HepG2 (cell line): ENCODE results near the gene DDRGK1. TPM values are rescaled to one million over a fixed set of nuclear protein-coding genes. Genes with fewer than 3 reads are reported as not detected.

ENCODE experiments used
- ARHGAP35 ChIP-seq: sonication (generic); formaldehyde crosslinking; IDR thresholded peaks from 2 replicates; pipeline ENCODE4 v1.9.0; 2022; ENCODE audit warnings: mild to moderate bottlenecking, inconsistent platforms, moderate library complexity, missing genetic modification reagents, borderline replicate concordance
- CHD2 ChIP-seq: IDR thresholded peaks from 2 replicates; pipeline ENCODE4 v1.6.1; 2011; ENCODE audit warnings: low read depth, low read length, improper control_type of control experiment
- ELF4 ChIP-seq: sonication (generic); formaldehyde crosslinking; IDR thresholded peaks from 2 replicates; pipeline ENCODE4 v1.5.0; 2020; ENCODE audit warnings: missing genetic modification reagents, mild to moderate bottlenecking, moderate library complexity, borderline replicate concordance
- HCFC1 ChIP-seq: fragments of 150-350 bp; IDR thresholded peaks from 2 replicates; pipeline ENCODE4 v1.6.1; 2014; ENCODE audit warnings: low read depth, low read length
- HNRNPH1 ChIP-seq: fragments of 200-400 bp; formaldehyde crosslinking; optimal IDR thresholded peaks from 2 replicates; pipeline ENCODE3; 2017; ENCODE audit warnings: mild to moderate bottlenecking, low read depth, low read length
- HNRNPUL1 ChIP-seq: fragments of 200-400 bp; formaldehyde crosslinking; IDR thresholded peaks from 2 replicates; pipeline ENCODE4 v1.6.1; 2017; ENCODE audit warnings: low read depth, mild to moderate bottlenecking, low read length, moderate library complexity
- HOXA9 ChIP-seq: sonication (generic); formaldehyde crosslinking; IDR thresholded peaks from 2 replicates; pipeline ENCODE4 v1.8.1; 2022; ENCODE audit warnings: missing genetic modification reagents, mild to moderate bottlenecking, moderate library complexity, borderline replicate concordance
- IKZF1 ChIP-seq: fragments of 450-650 bp; IDR thresholded peaks from 2 replicates; pipeline ENCODE4 v1.7.1; 2016
- IRX3 ChIP-seq: sonication (generic); formaldehyde crosslinking; IDR thresholded peaks from 2 replicates; pipeline ENCODE4 v1.8.1; 2023; ENCODE audit warnings: mild to moderate bottlenecking, low read depth, missing genetic modification reagents, borderline replicate concordance
- KDM3A ChIP-seq: IDR thresholded peaks from 2 replicates; pipeline ENCODE4 v1.6.1; 2018; ENCODE audit warnings: low read depth, missing compliant biosample characterization
- MAX ChIP-seq: IDR thresholded peaks from 2 replicates; pipeline ENCODE4 v1.6.1; 2012; ENCODE audit warnings: inconsistent platforms
- MIXL1 ChIP-seq: IDR thresholded peaks from 2 replicates; pipeline ENCODE4 v1.6.1; 2016
- PHF20 ChIP-seq: sonication (generic); formaldehyde crosslinking; IDR thresholded peaks from 2 replicates; pipeline ENCODE4 v1.5.0; 2020; ENCODE audit warnings: mild to moderate bottlenecking, missing genetic modification reagents
- RFX3 ChIP-seq: IDR thresholded peaks from 2 replicates; pipeline ENCODE4 v1.6.1; 2016; ENCODE audit warnings: missing biosample characterization, missing genetic modification reagents
- SIN3A ChIP-seq: IDR thresholded peaks from 2 replicates; pipeline ENCODE4 v1.6.1; 2011; ENCODE audit warnings: low read depth, mild to moderate bottlenecking, control low read depth, low read length, borderline replicate concordance
- SMC3 ChIP-seq: IDR thresholded peaks from 2 replicates; pipeline ENCODE4 v1.6.1; 2011; ENCODE audit warnings: low read length, improper control_type of control experiment
- SSRP1 ChIP-seq: IDR thresholded peaks from 2 replicates; pipeline ENCODE4 v1.6.1; 2016; ENCODE audit warnings: control low read depth
- SUZ12 ChIP-seq: fragments of 150-350 bp; IDR thresholded peaks from 2 replicates; pipeline ENCODE4 v1.6.1; 2014; ENCODE audit warnings: low read depth, low read length
- TCF12 ChIP-seq, 2 experiments: fragments of 450-650 bp in 1 of 2; sonication (generic) in 1 of 2; formaldehyde crosslinking in 1 of 2; IDR thresholded peaks; 2 replicates each; pipeline versions ENCODE4 v1.6.1 to v1.8.0; 2017 to 2022; ENCODE audit warnings: antibody characterized with exemption in 1 of 2, mild to moderate bottlenecking in 1 of 2, missing genetic modification reagents in 1 of 2, moderate library complexity in 1 of 2
- ZBTB37 ChIP-seq: sonication (generic); formaldehyde crosslinking; IDR thresholded peaks from 2 replicates; pipeline ENCODE4 v1.4.0; 2020; ENCODE audit warnings: mild to moderate bottlenecking, missing genetic modification reagents
- ZEB1 ChIP-seq: IDR thresholded peaks from 2 replicates; pipeline ENCODE4 v1.6.1; 2012; ENCODE audit warnings: mild to moderate bottlenecking, low read depth, inconsistent platforms; ENCODE audit not compliant: insufficient replicate concordance
- ZFP62 ChIP-seq: sonication (generic); formaldehyde crosslinking; IDR thresholded peaks from 2 replicates; pipeline ENCODE4 v1.4.0; 2020; ENCODE audit warnings: missing genetic modification reagents
- ZKSCAN8 ChIP-seq: IDR thresholded peaks from 2 replicates; pipeline ENCODE4 v1.6.1; 2016; ENCODE audit warnings: borderline replicate concordance, missing genetic modification reagents, missing compliant biosample characterization
- ZNF235 ChIP-seq: sonication (generic); formaldehyde crosslinking; IDR thresholded peaks from 2 replicates; pipeline ENCODE4 v1.8.1; 2023; ENCODE audit warnings: mild to moderate bottlenecking, missing genetic modification reagents, borderline replicate concordance
- ZNF253 ChIP-seq: sonication (generic); formaldehyde crosslinking; IDR thresholded peaks from 2 replicates; pipeline ENCODE4 v1.8.0; 2022; ENCODE audit warnings: mild to moderate bottlenecking, missing genetic modification reagents, borderline replicate concordance
- ZNF432 ChIP-seq: sonication (generic); formaldehyde crosslinking; IDR thresholded peaks from 2 replicates; pipeline ENCODE4 v1.5.0; 2020; ENCODE audit warnings: missing genetic modification reagents, mild to moderate bottlenecking, borderline replicate concordance
- ZNF451 ChIP-seq: sonication (generic); formaldehyde crosslinking; IDR thresholded peaks from 2 replicates; pipeline ENCODE4 v1.5.0; 2020; ENCODE audit warnings: mild to moderate bottlenecking, missing genetic modification reagents
- ZNF484 ChIP-seq: sonication (generic); formaldehyde crosslinking; IDR thresholded peaks from 2 replicates; pipeline ENCODE4 v1.5.1; 2020; ENCODE audit warnings: mild to moderate bottlenecking, low read depth, missing genetic modification reagents, borderline replicate concordance
- ZNF580 ChIP-seq: IDR thresholded peaks from 2 replicates; pipeline ENCODE4 v1.6.1; 2016; ENCODE audit warnings: low read depth, borderline replicate concordance
- ZNF614 ChIP-seq: IDR thresholded peaks from 2 replicates; pipeline ENCODE4 v1.6.1; 2018; ENCODE audit warnings: missing biosample characterization, missing genetic modification reagents, inconsistent platforms, borderline replicate concordance
- ZNF713 ChIP-seq: sonication (generic); formaldehyde crosslinking; IDR thresholded peaks from 2 replicates; pipeline ENCODE4 v1.4.0; 2020; ENCODE audit warnings: mild to moderate bottlenecking, missing genetic modification reagents
- polyA plus RNA-seq, 8 experiments: library from polyadenylated mRNA; depleted of rRNA in 3 of 8; stranded (reverse) in 7 of 8; unstranded in 1 of 8; fragments of >200 nt; fragmentation: Illumina TruSeq in 4 of 8; extraction: Trizol in 4 of 8; gene quantifications; 2 replicates each; pipeline versions ENCODE4 v1.2.1 to v1.2.3, GENCODE V29; 2011 to 2016; ENCODE audit warnings: low read depth in 4 of 8, missing spikeins in 1 of 8, mixed read lengths in 1 of 8; ENCODE audit not compliant: insufficient read depth in 1 of 8
- total RNA-seq, 5 experiments: library from RNA; depleted of rRNA; stranded (reverse); fragments of >200 nt; fragmentation: Illumina TruSeq; extraction: Trizol; gene quantifications; 2 replicates each; pipeline ENCODE4 v1.2.3, GENCODE V29; 2016; ENCODE audit warnings: low read depth in 1 of 5

The DDRGK1 gene
- total and polyA plus RNA-seq, 2 of the 13 experiments (the other 11 are each of a cell fraction or from before 2014, with no cell fraction given) = 96.7 to 149 TPM

- TF ChIP-seq HOXA9 (CRISPR knock-in tag) = no peak
- no peak; the same call in 1 of the 2 replicates for TF ChIP-seq RFX3
- TF ChIP-seq KDM3A (CRISPR knock-in tag) = no peak; the same call in none of the 2 replicates
- peak; percentile 62; the same call in 1 of the 2 replicates for TF ChIP-seq MAX
- no peak for TF ChIP-seq SMC3
- peak; percentile 82 for TF ChIP-seq ZEB1
- no peak for TF ChIP-seq ELF4
- TF ChIP-seq ARHGAP35 (CRISPR knock-in tag) = peak; percentile 81; the same call in 1 of the 2 replicates
- TF ChIP-seq TCF12 (IDR thresholded peaks at IDR 0.05) = no peak
- TF ChIP-seq TCF12 (CRISPR knock-in tag; IDR thresholded peaks at IDR 0.05) = no peak; the same call in none of the 2 replicates
- TF ChIP-seq MIXL1 (CRISPR knock-in tag) = peak; percentile 31; the same call in 1 of the 2 replicates
- TF ChIP-seq ZNF432 (CRISPR knock-in tag) = no peak; the same call in 1 of the 2 replicates
- TF ChIP-seq IRX3 = peak; percentile 88
- no peak; the same call in 1 of the 2 replicates for TF ChIP-seq ZNF253
- TF ChIP-seq ZNF614 (CRISPR knock-in tag) = peak; percentile 90
- no peak for TF ChIP-seq ZNF713 (CRISPR knock-in tag)
- TF ChIP-seq SIN3A = peak; percentile 72; the same call in 1 of the 2 replicates
- TF ChIP-seq HNRNPUL1 = no peak
- TF ChIP-seq SSRP1 = peak; percentile 70; the same call in 1 of the 2 replicates
- TF ChIP-seq ZNF484 = 0 out of 2 replicates have a peak, but pooled peaks have one; percentile 72
- TF ChIP-seq CHD2 = no peak
- TF ChIP-seq ZFP62 (CRISPR knock-in tag) = peak; percentile 90
- TF ChIP-seq ZKSCAN8 = peak; percentile 68; the same call in 1 of the 2 replicates
- peak; percentile 63 for TF ChIP-seq ZNF580 (CRISPR knock-in tag)
- TF ChIP-seq PHF20 (CRISPR knock-in tag) = peak; percentile 88
- TF ChIP-seq ZBTB37 (CRISPR knock-in tag) = 0 out of 2 replicates have a peak, but pooled peaks have one; percentile 35
- TF ChIP-seq ZNF235 (CRISPR knock-in tag) = peak; percentile 66; the same call in 1 of the 2 replicates
- TF ChIP-seq SUZ12 = 0 out of 2 replicates have a peak, but pooled peaks have one; percentile 1
- TF ChIP-seq HNRNPH1 = no peak
- peak; percentile 33; the same call in 1 of the 2 replicates for TF ChIP-seq HCFC1
- TF ChIP-seq IKZF1 = no peak
- peak; percentile 94 for TF ChIP-seq ZNF451
These were observed at the start of gene DDRGK1 (continued) for GRCh38 chr20:3204124-3204794.
